SK-N-MC (cell line): ENCODE measurements around the gene ARID5B.

Experiments
- EZH2 ChIP-seq: fragments of 200-600 bp; sonication (generic); IDR thresholded peaks from one replicate; pipeline ENCODE4 v1.6.1; 2017; ENCODE audit warnings: antibody characterized with exemption
- POLR2AphosphoS5 ChIP-seq: IDR thresholded peaks from 2 replicates; pipeline ENCODE4 v1.6.1; 2012; ENCODE audit warnings: mild to moderate bottlenecking, low read depth, low read length, borderline replicate concordance

DNA sequence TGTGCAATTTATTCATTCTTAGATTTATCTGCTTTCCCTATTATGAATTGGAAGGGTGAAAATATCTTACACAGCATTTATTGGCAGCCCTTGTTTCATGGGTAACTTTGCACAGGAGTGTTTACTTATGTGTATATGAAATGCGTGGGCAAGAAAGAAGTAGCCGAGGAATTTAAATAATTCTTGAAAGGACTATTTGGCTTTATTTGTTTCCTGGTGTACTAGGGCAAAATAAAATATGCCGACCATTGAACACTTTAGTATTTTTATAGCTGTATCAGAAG, 93.7 kb downstream of the ARID5B start:
- TF ChIP-seq POLR2AphosphoS5 (no peak), EZH2 (no peak)
